Posterior cingulate gyrus (tissue), 11 donors: ENCODE results near the gene AFF1.

Source experiments
- DNase-seq, 10 donors: peaks; one replicate each; pipeline versions ENCODE4 v3.0.0 to v3.0.0-alpha.2; 2020 to 2021; ENCODE audit warnings: mixed read lengths in 3 of 10
- intact Hi-C: fragments of 100-400 bp; cut with DNase I; formaldehyde crosslinking; loops from one replicate; pipeline ENCODE4 v1.15.1; 2023

The AFF1 gene

DNA sequence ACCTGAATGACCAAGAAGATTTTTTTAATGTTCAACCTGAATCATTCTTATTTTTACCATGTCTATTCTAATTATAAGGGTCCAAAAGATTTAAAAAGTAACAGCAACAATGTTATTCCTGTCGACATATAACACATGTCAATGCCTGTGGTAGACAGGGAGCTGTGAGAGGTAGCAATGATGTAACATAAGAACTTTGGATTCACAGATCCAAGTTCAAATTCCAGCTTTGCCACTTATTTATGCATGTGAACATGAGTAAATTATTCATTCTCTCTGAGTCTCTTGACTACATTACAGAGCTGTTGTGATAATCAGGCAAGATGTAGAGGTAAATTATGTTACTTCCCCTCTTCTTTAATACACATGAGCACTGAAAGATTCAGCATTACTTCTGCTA, 231.1 kb downstream of the AFF1 start:
- no peak for DNase-seq
- intact Hi-C loops = no loop called here

- no peak for DNase-seq
- intact Hi-C loops = no loop called here
These were observed 231.6 kb downstream of the AFF1 start for GRCh38 chr4:87166296-87166854.

DNA sequence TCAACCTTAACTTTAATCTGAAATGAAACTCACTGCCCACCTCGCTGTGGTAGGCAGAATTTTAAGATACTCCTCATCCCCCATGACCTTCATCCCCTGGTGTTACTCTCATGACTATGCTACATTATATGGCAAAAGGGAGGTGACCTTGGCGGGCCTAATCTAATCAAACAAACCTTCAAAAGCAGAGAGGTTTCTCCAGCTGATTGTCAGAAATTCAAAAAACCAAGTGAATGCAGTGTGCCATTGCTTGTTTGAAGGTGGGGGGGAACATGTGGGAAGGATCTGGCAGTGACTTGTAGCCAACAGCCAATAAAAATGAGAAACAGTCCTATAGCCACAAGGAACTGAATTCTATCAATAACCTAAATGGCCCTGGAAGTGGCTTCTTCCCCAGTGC, 237.1 kb downstream of the AFF1 start:
- DNase-seq = no peak
- intact Hi-C loops = no loop called here

- intact Hi-C loops = no loop called here
- no peak for DNase-seq
These were observed 239.9 kb downstream of the AFF1 start for GRCh38 chr4:87174672-87175071.

- no peak for DNase-seq
- intact Hi-C loops = no loop called here
These were observed 244.9 kb downstream of the AFF1 start for GRCh38 chr4:87179751-87180150.

- intact Hi-C loops = no loop called here
- DNase-seq = no peak
These were observed 246.0 kb downstream of the AFF1 start for GRCh38 chr4:87180767-87181166.

- DNase-seq = no peak
- intact Hi-C loops = no loop called here
These were observed 250.5 kb downstream of the AFF1 start for GRCh38 chr4:87185146-87185870.

- DNase-seq = no peak
- intact Hi-C loops = no loop called here
These were observed 253.2 kb downstream of the AFF1 start for GRCh38 chr4:87188048-87188447.

DNA sequence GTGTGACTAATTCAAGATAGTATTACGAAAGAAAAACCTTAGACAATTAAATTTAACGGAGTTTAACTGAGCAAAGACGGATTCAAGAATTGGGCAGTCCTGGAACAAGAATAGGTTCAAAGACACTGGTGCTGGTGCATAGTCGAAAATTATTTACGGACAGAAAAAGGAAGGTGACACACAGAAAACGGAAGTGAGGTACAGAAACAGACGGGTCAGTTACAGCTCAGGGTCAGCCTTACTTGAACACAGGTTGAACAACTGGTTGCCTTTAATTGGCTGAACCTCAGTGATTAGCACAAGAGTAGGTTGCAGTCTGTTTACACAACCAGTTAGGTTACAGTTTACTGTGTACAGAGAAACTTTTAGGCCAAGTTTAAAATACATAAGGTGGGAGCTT, 254.1 kb downstream of the AFF1 start:
- no peak for DNase-seq
- intact Hi-C loops = no loop called here
